SW480 (cell line): ENCODE measurements around the gene ZBTB22.
"Not testable (repeated sequence)": the region's sequence is repeated elsewhere in the genome, so short reads cannot be mapped to it uniquely, and the experiment has no call there.

Experiments
- DNase-seq: peaks from one replicate; pipeline ENCODE4 v3.0.0-alpha.2; 2016; ENCODE audit warnings: low spot score

ZBTB22 gene

GRCh38 chr6:33278392-33278741, 39.2 kb downstream of the ZBTB22 start:
- no peak for DNase-seq

GRCh38 chr6:33277663-33278391, 39.7 kb downstream of the ZBTB22 start:
- DNase-seq: no peak

- peak; percentile 79 for DNase-seq
Observed at GRCh38 chr6:33276864-33277662, 40.5 kb downstream of the ZBTB22 start, which contains the start of gene B3GALT4. Gene B3GALT4 (plus strand): TSS chr6:33277123. CDS start chr6:33277420, 297 bp downstream.

GRCh38 chr6:33276581-33276863, 41.0 kb downstream of the ZBTB22 start:
- DNase-seq: no peak

GRCh38 chr6:33275795-33276580, 41.6 kb downstream of the ZBTB22 start:
- DNase-seq: not testable (repeated sequence)

GRCh38 chr6:33273924-33274902, 43.3 kb downstream of the ZBTB22 start:
- no peak for DNase-seq

- no peak for DNase-seq
Observed at GRCh38 chr6:33273129-33273923, 44.2 kb downstream of the ZBTB22 start.

- no peak for DNase-seq
Observed at GRCh38 chr6:33272275-33273128, 45.0 kb downstream of the ZBTB22 start.

- DNase-seq: peak; percentile 97
Observed at GRCh38 chr6:33271468-33272274, 45.9 kb downstream of the ZBTB22 start, which contains the start of the genes RPS18 and VPS52. Gene RPS18 (plus strand): TSS chr6:33272075. CDS start chr6:33272120, 45 bp downstream. Gene VPS52 (minus strand): TSS chr6:33271876. CDS start chr6:33271675, 201 bp downstream.

- DNase-seq: no peak
Observed at GRCh38 chr6:33271117-33271467, 46.5 kb downstream of the ZBTB22 start.
